ENCODE data around the gene ALG5.

The ALG5 gene

GRCh38 chr13:36915106-36915505 is 84.0 kb downstream of the ALG5 start:
- FAIRE-seq = no peak

GRCh38 chr13:36914648-36915047 is 84.5 kb downstream of the ALG5 start:
- FAIRE-seq = no peak

GRCh38 chr13:36913463-36913862 is 85.7 kb downstream of the ALG5 start:
- FAIRE-seq = peak; percentile 47

- FAIRE-seq = peak; percentile 17
Observed at GRCh38 chr13:36912973-36913372, 86.2 kb downstream of the ALG5 start.

- FAIRE-seq = no peak
Observed at GRCh38 chr13:36912369-36912768, 86.8 kb downstream of the ALG5 start.

GRCh38 chr13:36910545-36910944 is 88.6 kb downstream of the ALG5 start:
- FAIRE-seq = no peak

- no peak for FAIRE-seq
Observed at GRCh38 chr13:36907821-36908220, 91.3 kb downstream of the ALG5 start.

- no peak for FAIRE-seq
Observed at GRCh38 chr13:36907266-36907665, 91.9 kb downstream of the ALG5 start.

GRCh38 chr13:36905944-36906343 is 93.2 kb downstream of the ALG5 start:
- FAIRE-seq = peak; percentile 36

- peak; percentile 99 for FAIRE-seq
Observed at GRCh38 chr13:36903925-36904595, 95.1 kb downstream of the ALG5 start.
